T-helper 1 cell (primary cell): ENCODE results near the gene GNAI1.

Experiments used
- DNase-seq, 5 donors: peaks; one replicate each; pipeline ENCODE4 v3.0.0-alpha.2; 2012 to 2020

GNAI1 gene

GRCh38 chr7:80216996-80217842 lies 82.6 kb downstream of the GNAI1 start:
- no peak for DNase-seq

- peak in 1 of 5 donors; percentile 2 for DNase-seq
Observed at GRCh38 chr7:80218723-80219122, 84.1 kb downstream of the GNAI1 start.

GRCh38 chr7:80220022-80220634 lies 85.5 kb downstream of the GNAI1 start:
- no peak for DNase-seq

GRCh38 chr7:80224415-80224814 lies 89.8 kb downstream of the GNAI1 start:
- no peak for DNase-seq

GRCh38 chr7:80225361-80225760 lies 90.7 kb downstream of the GNAI1 start:
- no peak for DNase-seq

- no peak for DNase-seq
Observed at GRCh38 chr7:80226629-80227028, 92.0 kb downstream of the GNAI1 start.

GRCh38 chr7:80230327-80230726 lies 95.7 kb downstream of the GNAI1 start:
- DNase-seq = no peak

- DNase-seq = no peak
Observed at GRCh38 chr7:80231707-80232106, 97.1 kb downstream of the GNAI1 start.

- DNase-seq = no peak
Observed at GRCh38 chr7:80232979-80233724, 98.5 kb downstream of the GNAI1 start.

- no peak for DNase-seq
Observed at GRCh38 chr7:80235334-80235733, 100.7 kb downstream of the GNAI1 start.

GRCh38 chr7:80236681-80237080 lies 102.0 kb downstream of the GNAI1 start:
- no peak for DNase-seq

- no peak for DNase-seq
Observed at GRCh38 chr7:80240265-80241025, 105.8 kb downstream of the GNAI1 start.

- no peak for DNase-seq
Observed at GRCh38 chr7:80241671-80242070, 107.0 kb downstream of the GNAI1 start.

GRCh38 chr7:80243425-80243824 lies 108.8 kb downstream of the GNAI1 start:
- DNase-seq = no peak

- no peak for DNase-seq
Observed at GRCh38 chr7:80244206-80244916, 109.7 kb downstream of the GNAI1 start.

- DNase-seq = no peak
Observed at GRCh38 chr7:80247144-80247543, 112.5 kb downstream of the GNAI1 start.

GRCh38 chr7:80247891-80248290 lies 113.3 kb downstream of the GNAI1 start:
- no peak for DNase-seq

GRCh38 chr7:80249184-80249583 lies 114.6 kb downstream of the GNAI1 start:
- no peak for DNase-seq

- DNase-seq = peak in 1 of 5 donors; percentile 1
Observed at GRCh38 chr7:80249619-80250295, 115.1 kb downstream of the GNAI1 start.

- DNase-seq = no peak
Observed at GRCh38 chr7:80253237-80253636, 118.6 kb downstream of the GNAI1 start.

GRCh38 chr7:80253653-80254052 lies 119.0 kb downstream of the GNAI1 start:
- no peak for DNase-seq

GRCh38 chr7:80255656-80256055 lies 121.0 kb downstream of the GNAI1 start:
- no peak for DNase-seq
